ENCODE data around the gene NHSL1.
A peak's percentile ranks its signal among the peaks of the same experiment; 100 is the strongest.

NHSL1 gene

DNA sequence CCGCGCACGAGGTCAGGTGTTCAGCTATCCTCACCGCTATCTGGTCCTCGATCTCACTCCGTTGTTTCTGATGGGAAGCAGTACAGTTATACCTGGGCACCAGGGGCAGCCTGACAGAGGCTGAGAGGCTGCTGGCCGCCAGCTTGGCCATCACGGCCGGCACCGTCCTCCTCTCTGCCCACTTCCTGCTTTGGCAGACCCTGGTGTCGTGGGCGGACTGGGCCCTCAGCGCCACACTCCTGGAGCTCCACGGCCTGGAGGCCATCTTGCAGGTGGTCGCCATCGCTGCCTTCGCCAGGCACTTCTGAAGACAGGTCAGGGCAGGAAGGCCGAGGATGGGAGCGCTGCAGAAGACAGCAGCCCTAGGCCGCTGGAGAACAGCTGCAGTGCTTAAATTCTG lies 35.2 kb downstream of the NHSL1 start:
- no peak for DNase-seq (ENCODE audit: low read depth)

- DNase-seq (ENCODE audit: low read depth): no peak
Measured at GRCh38 chr6:138461647-138462046, 37.6 kb downstream of the NHSL1 start.

GRCh38 chr6:138456401-138456790 lies 42.9 kb downstream of the NHSL1 start:
- DNase-seq (ENCODE audit: low read depth): no peak

GRCh38 chr6:138455746-138456400 lies 43.4 kb downstream of the NHSL1 start:
- DNase-seq (ENCODE audit: low read depth): no peak

DNA sequence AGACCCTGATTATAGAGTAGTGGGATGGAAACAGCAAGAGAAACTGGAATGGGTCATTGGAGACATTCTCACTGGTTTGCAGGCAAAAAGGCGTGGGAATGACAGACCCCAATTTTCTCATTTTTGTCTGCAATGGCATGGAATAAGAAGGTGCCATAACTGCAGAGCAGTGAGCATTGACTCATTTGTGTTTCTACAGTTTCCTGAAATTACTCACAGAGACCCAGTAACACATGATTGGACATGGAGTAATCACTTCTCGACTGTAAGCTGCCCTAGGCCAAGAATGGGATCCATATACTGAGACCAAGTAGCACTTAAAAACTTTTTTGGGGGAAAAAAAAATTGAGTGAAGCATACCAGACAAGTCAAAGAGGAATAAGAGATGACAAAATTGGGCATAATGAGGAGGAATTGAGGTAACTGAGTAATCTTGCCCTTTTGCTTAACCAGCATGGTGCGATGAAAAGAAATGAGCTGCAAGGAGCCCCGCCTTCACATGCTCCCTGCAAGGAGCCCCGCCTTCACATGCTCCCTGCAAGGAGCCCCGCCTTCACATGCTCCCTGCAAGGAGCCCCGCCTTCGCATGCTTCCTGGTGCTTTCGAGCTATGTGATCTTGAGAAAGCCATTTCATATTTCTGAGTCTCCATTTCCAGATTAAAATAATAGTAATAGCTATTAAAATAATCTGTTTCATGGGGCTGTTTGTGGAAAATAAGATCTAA lies 44.1 kb downstream of the NHSL1 start:
- peak; percentile 18 for DNase-seq (ENCODE audit: low read depth)

GRCh38 chr6:138451043-138451442 lies 48.3 kb downstream of the NHSL1 start:
- no peak for DNase-seq (ENCODE audit: low read depth)

- no peak for DNase-seq (ENCODE audit: low read depth)
Measured at GRCh38 chr6:138450445-138450844, 48.8 kb downstream of the NHSL1 start.

- DNase-seq (ENCODE audit: low read depth): no peak
Measured at GRCh38 chr6:138446821-138447220, 52.5 kb downstream of the NHSL1 start.

DNA sequence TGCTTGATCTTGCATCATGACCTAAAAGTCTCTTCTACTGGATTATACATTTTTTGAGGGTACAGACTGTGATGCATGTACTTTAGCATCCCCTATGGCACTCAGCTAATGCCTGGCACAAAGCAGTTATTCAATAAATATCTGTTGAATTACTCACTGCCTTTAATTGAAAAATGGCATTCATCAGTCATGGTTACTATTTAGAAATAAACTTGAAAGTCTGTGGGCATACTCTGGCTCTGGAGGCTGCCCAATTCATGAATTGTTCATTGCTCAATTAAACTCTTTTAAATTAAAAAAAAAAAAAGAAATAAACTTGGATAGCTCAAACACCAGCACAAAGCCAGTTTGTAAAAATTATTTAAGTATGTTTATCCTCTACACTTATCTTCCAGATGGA lies 55.3 kb downstream of the NHSL1 start:
- DNase-seq (ENCODE audit: low read depth): no peak

DNA sequence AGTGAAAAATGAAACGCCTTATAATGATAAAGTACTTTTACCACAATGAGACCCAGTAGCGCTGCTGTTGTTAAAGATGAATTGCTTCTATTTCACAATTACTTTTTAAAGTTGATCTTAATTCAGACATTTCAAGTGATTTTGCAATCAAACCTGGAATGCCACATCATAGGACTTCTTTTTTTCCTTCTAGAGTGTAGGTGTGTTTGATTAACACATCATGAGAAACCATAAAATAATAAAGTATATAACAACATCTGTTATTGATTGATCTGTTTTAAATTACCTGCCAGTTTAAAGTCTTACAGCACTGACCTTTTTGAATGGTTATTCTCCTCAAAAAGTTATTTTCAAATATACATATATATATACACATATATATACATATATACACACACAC lies 56.6 kb downstream of the NHSL1 start:
- no peak for DNase-seq (ENCODE audit: low read depth)

DNA sequence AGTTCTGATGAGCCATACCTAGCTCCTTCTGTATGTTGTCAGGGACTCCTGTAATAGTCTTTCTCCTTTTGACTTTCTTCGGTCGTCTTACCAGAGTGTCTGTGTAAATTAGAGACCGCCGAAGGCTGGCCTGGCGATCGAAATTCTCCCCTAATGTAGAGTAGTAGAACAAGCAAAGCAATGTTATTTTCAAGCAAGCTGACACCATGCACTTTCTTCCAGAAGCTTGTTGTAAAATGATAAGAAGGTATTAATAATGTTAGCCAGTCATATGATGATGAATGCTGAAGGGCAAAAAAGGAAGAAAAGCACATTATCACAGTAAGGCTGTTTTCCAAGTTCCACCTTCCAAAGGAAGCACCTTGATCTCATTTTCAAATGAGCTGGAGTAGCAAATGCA lies 57.3 kb downstream of the NHSL1 start:
- DNase-seq (ENCODE audit: low read depth): no peak

DNA sequence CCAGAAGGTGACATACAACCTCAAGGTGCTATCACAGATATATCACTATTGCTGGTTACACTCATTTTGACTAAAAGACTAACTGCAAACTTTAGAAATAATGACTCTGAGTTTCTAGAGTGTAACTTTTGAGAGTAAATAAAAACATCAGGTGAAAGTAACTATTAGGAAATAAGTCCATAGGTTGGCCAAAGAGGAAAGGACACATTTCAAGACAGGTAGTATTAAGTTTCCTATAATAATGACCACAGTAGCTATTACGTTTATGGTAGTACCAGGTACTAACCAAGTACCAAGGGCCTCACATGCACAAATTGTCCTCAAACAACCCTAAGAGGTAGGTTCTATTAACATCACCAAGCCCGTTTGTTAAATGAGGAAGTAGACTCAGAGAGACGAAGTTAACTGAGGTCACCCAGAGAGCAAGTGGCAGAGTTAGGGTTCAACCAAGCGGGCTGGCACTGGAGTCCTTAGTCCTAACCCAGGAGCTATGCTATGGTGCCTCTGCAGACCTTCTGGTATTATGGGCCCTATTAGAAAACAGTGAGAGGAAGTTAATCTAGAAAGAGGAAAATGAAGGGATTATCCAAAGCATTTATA lies 58.4 kb downstream of the NHSL1 start:
- DNase-seq (ENCODE audit: low read depth): no peak

- DNase-seq (ENCODE audit: low read depth): no peak
Measured at GRCh38 chr6:138440296-138440695, 59.0 kb downstream of the NHSL1 start.

DNA sequence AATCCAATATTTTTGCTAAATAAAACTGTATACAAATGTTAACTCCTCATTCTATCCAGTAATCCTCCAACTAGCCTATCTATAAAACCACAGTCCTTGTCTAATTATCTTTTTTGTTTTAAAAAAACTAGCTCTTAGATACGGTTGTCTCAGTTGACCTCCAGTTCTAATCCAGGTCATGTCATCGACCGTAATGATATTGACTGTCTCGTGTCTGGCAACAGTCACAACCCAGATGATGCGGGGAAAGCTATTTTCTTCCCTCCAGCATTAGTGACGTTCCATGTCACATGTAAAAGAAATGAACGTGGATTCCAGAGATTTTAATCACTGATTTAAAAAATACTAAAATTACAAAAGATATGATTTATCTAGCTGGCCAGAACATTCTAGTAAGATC lies 59.7 kb downstream of the NHSL1 start:
- no peak for DNase-seq (ENCODE audit: low read depth)

GRCh38 chr6:138434925-138435324 lies 64.4 kb downstream of the NHSL1 start:
- no peak for DNase-seq (ENCODE audit: low read depth)

GRCh38 chr6:138434096-138434495 lies 65.2 kb downstream of the NHSL1 start:
- no peak for DNase-seq (ENCODE audit: low read depth)

- no peak for DNase-seq (ENCODE audit: low read depth)
Measured at GRCh38 chr6:138432063-138432356, 67.3 kb downstream of the NHSL1 start.

DNA sequence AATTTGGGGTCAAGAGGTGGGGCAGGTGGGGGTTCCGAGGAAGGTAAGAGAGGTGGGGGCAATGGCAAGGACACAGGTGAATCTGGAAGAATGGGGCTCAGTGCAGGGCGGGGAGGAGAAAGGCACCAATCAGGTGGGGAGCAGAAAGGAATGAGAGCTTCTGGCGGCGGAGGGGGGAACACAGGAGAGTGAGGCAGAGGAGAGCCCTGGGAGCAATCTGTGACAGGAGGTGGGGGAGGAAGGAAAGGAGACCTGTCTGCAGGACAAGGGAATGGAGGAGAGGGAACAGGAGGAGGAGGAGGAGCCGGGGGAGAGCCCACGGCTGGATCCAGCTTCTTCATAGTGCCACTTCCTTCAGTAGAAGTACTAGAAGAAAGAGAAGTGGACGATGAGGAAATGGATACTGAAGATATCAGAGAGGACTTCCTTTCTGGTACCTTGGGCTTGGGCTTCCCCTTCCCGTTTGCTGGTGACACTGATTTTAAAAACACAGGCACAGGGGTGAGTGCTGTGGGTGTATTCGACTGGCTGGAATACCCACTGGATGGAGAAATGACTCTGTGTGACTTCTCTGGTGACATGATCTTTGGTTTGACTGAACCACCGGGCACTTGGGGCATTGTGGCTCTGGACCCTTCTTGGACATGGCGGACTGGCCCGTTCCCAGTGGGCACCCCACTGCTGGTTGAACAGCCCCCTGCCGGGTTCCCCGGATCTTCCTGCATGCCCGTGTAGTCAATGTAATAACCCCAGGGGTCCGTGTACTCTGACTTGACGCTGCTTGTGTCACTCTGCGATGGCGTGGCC lies 67.8 kb downstream of the NHSL1 start:
- no peak for DNase-seq (ENCODE audit: low read depth)

DNA sequence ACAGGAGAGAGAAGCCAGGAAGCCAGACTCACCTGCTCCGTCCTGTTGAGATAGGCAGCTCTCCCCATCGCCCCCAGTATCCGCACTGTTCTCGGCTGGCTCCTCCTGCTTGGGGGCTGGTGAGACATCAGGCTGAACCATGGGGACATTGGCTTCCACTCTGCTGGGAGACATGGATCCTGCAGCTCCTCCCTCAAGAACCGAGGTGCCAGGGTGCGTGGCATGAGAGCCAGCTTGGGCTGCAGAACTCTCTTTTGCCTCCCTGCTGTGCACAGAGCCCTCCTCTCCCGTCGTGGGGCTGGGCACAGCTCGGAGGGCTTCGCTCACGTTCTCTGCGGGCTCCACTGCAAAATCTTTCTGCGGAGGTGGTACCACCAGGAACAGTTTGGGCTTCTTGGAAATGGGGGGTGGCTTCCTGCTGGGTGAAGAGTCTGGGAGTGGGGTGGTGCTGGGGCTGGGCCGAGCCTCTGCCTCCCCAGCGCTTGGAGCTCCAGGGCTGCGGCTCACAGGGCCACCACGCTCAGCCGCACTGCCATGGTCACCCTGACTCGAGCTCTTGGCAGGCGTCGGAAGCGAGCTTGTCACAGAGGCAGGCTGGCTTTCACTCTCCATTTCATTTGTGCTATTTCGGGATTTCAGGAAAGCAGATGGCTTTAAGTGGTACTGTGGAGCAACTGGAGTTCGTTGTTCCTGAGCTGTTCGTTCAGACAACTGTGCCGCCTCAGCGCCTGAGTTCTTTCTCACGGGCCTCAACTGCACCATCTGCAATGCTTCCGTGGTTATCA lies 68.7 kb downstream of the NHSL1 start:
- DNase-seq (ENCODE audit: low read depth): no peak

- DNase-seq (ENCODE audit: low read depth): no peak
Measured at GRCh38 chr6:138429761-138430160, 69.5 kb downstream of the NHSL1 start.

- no peak for DNase-seq (ENCODE audit: low read depth)
Measured at GRCh38 chr6:138428944-138429598, 70.2 kb downstream of the NHSL1 start.

- no peak for DNase-seq (ENCODE audit: low read depth)
Measured at GRCh38 chr6:138427701-138428100, 71.6 kb downstream of the NHSL1 start.

Measured in activated T-cell treated with anti-CD3 and anti-CD28 coated beads for 48 hours (primary cell).